HG02938 (cell line): ENCODE data around the gene TUBGCP2.

Experiments
- ATAC-seq: cut with Tn5 transposase; IDR thresholded peaks from one replicate; pipeline ENCODE4 v1.9.1; 2021; ENCODE audit warnings: mild to moderate bottlenecking, moderate library complexity; ENCODE audit not compliant: unreplicated experiment

TUBGCP2 gene

GRCh38 chr10:133309100-133309719, 538 bp upstream of the TUBGCP2 start:
- ATAC-seq: peak; percentile 62

GRCh38 chr10:133307776-133308420, 774 bp downstream of the TUBGCP2 start:
- peak; percentile 55 for ATAC-seq

GRCh38 chr10:133306941-133307379, 1.7 kb downstream of the TUBGCP2 start:
- no peak for ATAC-seq

- ATAC-seq: no peak
Observed at GRCh38 chr10:133306097-133306476, 2.6 kb downstream of the TUBGCP2 start.

GRCh38 chr10:133303206-133303605, 5.5 kb downstream of the TUBGCP2 start:
- no peak for ATAC-seq

- no peak for ATAC-seq
Observed at GRCh38 chr10:133302230-133302629, 6.4 kb downstream of the TUBGCP2 start.

- no peak for ATAC-seq
Observed at GRCh38 chr10:133299738-133300137, 8.9 kb downstream of the TUBGCP2 start.

- no peak for ATAC-seq
Observed at GRCh38 chr10:133299224-133299623, 9.4 kb downstream of the TUBGCP2 start.

- ATAC-seq: no peak
Observed at GRCh38 chr10:133298466-133298865, 10.2 kb downstream of the TUBGCP2 start.

- no peak for ATAC-seq
Observed at GRCh38 chr10:133297504-133297903, 11.2 kb downstream of the TUBGCP2 start.

- ATAC-seq: no peak
Observed at GRCh38 chr10:133295426-133296320, 13.0 kb downstream of the TUBGCP2 start.

- no peak for ATAC-seq
Observed at GRCh38 chr10:133294189-133294588, 14.5 kb downstream of the TUBGCP2 start.

- no peak for ATAC-seq
Observed at GRCh38 chr10:133293810-133294119, 14.9 kb downstream of the TUBGCP2 start.

GRCh38 chr10:133292919-133293809, 15.5 kb downstream of the TUBGCP2 start:
- no peak for ATAC-seq

- ATAC-seq: no peak
Observed at GRCh38 chr10:133289761-133290160, 18.9 kb downstream of the TUBGCP2 start.

GRCh38 chr10:133287832-133288500, 20.7 kb downstream of the TUBGCP2 start:
- no peak for ATAC-seq

GRCh38 chr10:133286366-133286765, 22.3 kb downstream of the TUBGCP2 start:
- ATAC-seq: no peak

- no peak for ATAC-seq
Observed at GRCh38 chr10:133285217-133285616, 23.5 kb downstream of the TUBGCP2 start.

- no peak for ATAC-seq
Observed at GRCh38 chr10:133283931-133284330, 24.7 kb downstream of the TUBGCP2 start.

GRCh38 chr10:133282846-133283390, 25.8 kb downstream of the TUBGCP2 start:
- no peak for ATAC-seq
